HK-2 (cell line): ENCODE measurements around the gene GGACT.
"Not testable (repeated sequence)": the region's sequence is repeated elsewhere in the genome, so short reads cannot be mapped to it uniquely, and the experiment has no call there.

Source experiments
- DNase-seq: peaks from one replicate; pipeline ENCODE4 v3.0.0-alpha.2; 2018; ENCODE audit not compliant: unreplicated experiment

The GGACT gene

DNA sequence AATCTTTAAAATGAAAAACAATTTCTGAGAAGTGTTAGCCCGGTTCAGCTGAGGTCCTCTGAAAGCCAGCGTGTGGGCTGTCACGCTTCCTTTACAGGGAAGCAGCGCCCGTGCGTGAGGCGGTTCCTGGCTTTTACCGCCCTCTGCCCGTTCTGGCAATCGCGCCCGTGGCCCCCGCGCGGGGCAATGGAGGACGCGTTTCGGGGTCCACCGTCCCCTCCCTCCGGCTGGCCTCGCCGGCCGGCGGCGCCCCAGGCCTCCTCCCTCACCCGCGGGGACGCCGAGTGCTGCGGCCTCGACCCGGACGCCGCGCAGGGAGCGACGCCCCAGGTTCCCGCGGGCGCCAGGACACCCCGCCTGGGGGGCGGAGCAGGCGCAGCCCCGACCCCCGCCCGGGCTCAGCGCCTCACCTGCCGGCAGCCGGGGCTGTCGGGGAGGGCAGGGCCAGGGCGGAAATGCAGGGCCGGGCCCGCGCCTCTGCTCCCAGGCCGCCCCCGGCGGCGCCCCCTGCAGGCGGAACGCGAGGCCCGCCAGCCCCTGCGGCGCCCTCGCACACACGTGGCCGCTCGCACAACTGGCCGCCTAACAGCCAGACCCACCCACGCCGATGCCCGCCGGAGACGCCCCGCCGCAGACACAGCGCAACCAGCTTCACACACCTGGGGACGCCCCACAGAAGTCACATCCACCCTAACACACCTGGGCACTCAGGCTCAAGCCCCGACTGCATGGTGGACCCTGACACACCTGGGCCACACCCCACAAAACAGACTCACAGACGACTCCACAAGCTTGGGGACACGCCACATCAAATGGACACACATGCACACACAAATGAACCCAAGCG, at the start of gene GGACT:
GGACT (minus strand) TSS at position 459 of the 847 bp plus-strand sequence. CDS start 56,198 bp downstream, outside the sequence.
- peak; percentile 59 for DNase-seq

DNA sequence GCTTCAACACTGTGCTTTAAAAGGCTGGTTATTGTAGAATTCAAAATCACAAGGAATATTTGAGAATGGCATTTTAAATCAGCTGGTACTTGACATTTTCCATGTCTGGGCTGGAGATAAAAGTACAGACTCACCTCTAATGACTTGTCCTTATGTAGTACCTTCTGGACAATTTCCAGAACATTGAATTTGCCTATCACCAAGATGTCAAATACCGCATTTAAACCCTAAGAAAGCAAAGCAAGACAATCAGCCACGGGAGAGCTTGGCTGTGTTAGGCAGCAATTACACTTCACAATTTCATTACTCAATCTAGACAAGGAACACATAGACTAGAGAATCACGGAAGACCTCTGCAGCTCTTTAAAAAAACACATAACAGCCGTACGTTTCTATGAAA, 49.2 kb upstream of the GGACT start:
- DNase-seq, result no peak

DNA sequence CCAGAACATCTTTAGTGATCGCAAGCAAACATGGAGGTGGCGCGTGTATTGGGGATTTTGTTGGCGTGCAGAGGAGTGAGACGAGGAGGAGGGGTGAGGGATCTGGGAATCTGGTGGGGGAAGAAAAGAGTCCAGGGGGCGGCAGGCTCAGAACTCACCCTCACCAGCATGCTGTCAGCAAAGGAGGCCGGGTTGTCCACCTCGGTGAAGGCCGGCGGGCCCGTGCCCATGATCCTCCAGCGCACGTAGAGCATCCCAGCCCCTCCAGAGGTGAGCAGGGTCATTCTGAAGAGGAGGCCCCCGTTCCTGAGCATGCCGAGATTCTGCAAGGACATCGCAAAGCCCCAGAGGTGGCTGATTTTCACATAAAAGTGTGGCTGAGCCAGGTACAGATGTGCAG, 48.8 kb upstream of the GGACT start:
- DNase-seq, result no peak

DNA sequence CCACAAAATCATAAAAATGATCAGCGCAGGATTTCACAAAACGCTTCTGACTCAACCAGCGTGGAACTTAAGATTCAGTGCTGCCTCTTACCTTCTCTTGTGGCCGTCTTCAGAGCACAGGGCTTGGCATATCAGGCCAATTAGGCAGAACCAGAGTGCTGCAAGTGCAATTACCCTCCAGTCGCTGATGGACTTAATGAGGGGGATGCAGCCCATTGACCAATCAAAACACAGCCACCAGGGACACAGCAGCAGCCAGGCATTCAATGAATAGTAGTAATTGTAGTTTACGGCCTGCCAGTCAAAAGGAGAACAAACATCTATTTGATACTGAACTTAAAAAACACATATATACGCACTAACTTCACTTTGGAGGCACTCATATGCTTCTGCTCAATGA, 47.9 kb upstream of the GGACT start:
- no peak for DNase-seq

DNA sequence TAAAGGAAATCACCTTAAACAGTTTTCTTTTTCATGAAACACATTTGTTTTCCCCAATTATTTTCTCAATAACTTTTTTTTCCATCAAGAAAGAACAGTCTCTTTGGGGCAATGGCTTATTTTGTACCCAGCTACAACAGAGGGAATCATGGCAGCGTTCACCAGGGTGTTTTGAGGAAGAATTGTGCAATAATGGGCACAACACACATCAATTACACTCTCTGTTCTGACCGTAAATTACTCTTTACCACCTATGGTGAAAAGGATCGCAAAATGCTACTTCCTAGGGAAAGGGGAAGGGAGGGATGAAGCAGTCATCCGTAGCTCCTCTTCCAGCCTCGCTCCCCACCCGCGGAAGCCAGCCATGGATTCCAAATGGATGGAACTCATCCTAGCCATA, 47.4 kb upstream of the GGACT start:
- DNase-seq, result no peak

DNA sequence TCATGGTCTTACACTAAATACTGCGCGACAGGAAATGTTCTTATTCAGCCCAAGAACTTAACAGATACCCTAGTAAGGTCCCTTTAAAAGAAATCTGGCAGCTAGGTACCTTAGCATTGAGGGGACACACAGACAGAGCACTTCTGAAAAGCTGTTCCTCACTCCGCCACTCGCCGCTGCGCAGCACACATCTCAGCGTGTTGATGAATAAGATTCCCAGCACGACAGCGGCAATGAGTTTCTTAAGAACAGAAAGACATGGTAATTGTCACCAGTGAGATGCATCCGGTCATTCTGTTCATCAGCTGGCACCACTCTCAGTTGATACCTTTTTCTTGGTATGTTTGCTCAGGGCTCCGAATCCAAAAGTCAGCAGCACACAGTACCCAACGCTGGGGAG, 46.1 kb upstream of the GGACT start:
- no peak for DNase-seq

DNA sequence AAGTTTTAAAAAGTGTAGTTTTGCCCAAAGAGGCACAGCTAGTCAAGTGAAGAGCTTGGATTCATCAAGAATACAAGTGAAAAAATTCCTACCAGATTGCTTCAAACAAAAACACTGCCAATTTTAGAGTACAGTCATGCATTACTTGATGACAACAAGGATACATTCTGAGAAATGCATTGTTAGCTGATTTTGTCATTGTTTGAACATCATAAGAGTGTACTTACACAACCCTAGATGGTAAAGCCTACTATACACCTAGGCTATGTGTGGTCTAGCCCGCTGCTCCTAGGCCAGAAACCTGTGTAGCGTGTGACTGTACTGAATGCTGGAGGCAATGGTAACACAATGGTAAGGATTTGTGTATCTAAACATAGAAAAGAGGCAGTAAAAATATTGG, 44.9 kb upstream of the GGACT start:
- peak; percentile 11 for DNase-seq

DNA sequence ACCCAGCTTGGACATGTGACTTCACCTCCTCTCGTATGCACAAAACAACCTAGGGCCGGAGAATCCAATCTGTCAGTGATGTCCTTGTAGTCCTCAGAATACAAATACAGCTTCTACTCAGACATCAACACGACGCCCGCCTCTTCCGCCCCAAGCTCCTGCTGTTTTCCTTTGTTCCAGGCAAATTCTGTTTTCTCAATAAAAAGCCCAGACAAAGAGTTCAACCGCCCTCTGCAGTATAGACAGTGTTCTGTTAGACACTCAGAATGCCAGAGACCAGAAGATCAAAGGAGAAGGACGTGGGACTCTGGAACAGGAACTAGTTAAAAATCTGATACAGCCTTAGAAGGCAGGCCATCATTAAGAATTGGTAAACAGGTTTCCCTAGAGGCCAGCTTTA, 42.0 kb upstream of the GGACT start:
- DNase-seq, result no peak

DNA sequence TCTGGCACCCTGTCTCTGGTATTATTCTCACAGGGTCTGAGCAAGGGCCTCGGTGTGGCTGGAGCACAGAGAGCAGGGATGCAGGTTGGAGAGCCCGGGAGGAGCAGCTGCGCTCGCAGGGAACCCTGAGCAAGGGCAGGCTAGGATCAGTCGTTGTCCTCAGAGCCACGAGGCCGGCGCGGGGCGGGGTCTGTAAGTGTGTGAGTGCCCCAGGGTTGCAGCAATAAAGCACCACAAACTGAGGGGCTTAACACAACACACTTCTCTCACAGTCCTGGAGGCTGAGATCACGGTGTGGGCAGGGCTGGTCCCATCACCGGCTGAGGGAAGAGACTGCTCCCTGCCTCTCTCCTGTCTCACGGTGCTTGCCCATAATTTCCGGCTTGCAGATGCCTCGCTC, 38.5 kb upstream of the GGACT start:
- DNase-seq, result no peak

DNA sequence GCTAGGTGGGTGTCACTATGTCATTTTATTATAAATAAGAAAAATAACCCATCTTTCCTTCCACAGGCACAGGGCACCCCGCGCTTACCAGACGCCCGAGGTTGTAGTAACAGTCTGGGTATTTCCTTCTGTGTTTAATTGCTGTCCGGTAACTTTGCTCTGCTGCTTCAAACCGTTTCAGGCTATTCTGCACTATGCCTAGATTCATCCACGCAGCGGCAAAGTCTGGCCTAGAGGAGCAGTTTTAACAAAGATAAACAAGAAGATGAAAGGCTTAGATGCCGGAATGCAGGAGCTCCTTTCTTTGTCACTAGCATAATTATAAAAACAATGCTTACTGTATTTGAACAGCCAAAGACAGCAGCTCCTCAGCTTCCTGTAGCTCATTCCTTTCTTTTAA, 36.9 kb upstream of the GGACT start:
- DNase-seq, result no peak

DNA sequence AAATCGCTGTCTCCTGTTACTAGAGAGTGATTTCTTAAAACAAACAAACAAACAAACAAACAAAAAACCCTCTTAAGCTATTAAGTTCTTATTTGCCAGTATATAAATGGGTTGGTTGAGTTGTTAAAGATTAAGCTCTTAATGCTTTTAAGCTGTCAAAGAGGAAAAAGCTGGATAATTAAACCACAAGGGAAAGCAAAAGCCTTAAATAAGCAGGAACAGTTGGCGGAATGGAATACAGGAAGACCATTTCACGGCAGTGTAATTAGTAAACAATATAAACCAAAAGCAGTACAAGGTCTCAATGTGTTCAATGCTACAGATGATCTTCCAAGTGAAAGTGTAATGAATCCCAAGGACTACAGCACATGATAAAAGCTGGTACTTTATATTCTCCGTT, 32.2 kb upstream of the GGACT start:
- no peak for DNase-seq

DNA sequence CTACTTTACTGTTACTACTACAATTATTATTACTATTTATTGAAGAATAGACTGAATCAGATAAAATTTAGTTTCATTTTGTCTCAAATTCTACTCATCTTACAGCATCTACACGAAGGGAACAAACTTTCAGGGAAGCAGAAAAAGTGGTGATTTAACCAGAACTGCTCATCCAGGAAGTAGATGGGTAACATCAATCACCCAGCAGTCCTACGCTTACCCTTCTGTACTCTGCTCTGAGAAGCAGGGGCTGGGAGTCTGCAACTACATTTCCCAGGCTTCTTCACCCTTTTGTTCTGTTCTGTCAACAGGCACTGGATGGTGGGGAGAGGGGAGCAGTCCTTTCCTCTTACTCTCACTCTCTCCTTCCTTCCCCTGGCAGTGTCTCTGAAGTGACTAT, 31.4 kb upstream of the GGACT start:
- no peak for DNase-seq

DNA sequence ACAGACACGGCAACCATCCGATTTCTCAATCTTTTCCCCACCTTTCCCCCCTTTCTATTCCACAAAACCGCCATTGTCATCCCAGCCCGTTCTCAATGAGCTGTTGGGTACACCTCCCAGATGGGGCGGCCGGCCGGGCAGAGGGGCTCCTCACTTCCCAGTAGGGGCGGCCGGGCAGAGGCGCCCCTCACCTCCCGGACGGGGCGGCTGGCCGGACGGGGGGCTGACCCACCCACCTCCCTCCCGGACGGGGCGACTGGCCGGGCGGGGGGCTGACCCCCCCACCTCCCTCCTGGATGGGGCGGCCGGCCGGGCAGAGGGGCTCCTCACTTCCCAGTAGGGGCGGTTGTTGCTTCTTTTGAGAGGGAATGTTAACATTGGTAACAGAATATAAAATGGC, 30.3 kb upstream of the GGACT start:
- DNase-seq, result not testable (repeated sequence)

DNA sequence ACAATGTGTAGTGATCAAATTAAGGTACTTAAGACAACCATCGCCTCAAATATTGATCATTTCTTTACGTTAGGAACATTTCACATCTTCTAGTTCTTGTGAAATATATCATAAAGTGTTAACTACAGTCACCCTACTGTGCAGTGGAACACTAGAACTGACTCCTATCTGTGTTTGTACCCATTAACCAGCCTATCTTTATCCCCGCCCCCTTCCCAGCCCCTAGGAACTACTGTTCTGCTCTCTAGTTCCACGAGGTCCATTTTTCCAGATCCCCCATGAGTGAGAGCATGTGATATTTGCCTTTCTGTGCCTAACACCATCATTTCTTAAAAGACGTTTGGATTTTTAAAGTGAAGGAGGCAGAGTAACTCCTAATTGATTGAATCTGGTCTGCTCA, 24.4 kb upstream of the GGACT start:
- no peak for DNase-seq

DNA sequence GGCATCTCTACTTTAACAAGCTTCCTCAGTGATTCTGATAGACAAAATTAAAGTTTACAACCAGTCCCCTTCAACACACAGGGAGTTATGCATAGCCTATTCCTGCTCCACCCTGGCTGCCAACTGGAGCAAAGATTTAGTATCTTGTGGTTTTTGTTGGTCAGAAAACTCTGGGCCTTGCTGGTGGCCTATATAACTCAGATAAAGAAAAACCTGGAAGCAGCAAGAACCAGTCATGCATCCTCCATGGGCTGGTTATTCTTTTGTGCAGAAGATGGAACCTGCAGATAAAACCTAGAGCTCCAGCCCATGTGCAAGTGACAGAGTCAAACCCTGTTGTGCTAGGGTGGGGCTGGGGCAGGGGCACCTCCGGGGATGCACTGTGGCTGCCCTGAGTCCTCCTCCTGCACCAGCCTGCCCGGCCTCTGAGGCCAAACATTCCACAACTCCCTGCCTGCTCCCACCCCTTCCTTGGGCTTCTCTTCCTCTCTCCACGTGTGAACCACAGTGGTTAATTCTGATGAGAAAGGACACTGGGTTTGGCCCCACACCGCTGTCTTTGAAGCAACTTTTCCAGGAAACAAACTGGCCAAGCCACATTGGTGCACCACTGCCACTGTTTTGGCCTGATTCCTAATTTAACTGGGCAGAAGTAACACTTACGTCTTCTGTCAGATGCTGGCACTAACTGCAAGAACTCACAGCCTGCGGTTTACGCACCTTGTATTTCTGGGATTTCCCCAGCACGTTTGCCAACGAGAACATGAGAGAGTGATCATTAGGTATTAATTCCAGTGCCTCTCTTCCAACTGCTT, 23.3 kb upstream of the GGACT start:
- DNase-seq, result no peak

DNA sequence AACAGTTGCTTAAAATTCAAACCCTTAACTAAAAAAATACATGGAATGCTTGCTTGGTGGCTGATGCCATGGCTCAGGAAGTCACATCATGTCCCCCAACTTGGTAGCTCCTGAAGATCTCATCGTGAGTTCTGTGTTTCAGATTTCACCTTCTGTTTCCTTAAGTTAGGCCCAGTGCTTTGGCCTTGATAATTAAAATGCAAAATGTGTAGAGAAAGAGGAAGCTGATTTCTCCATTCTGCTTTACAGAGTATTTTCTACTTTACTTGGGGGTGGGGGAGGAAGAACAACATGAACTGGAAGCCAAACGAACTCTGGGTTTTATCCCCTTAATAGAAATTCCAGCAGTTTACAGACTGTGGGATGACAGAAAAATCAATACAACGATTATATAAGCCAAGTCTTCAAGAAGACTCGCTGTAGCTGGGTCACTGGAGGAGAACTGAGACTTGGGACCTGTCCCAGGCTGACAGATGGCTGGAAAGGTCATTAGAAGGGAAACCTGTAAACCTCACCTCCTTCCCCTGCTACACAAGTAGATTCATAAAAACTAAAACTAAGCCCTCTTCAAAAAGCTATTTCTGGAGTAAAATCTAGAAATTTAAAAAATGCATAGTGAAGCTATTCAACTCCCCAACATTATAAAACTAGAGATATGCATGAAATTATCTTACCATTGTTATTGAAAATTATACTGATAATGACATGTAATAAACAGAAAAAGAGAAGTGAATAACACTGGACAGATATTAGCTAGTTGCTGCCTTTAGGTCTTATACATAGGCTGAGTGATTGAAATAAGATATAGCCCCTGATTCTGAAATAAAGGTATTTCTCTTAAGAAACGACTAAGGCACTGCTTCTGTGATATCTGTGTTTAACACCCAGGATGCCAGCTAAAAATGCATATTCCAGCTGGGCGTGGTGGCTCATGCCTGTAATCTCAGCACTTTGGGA, 22.1 kb upstream of the GGACT start:
- no peak for DNase-seq

DNA sequence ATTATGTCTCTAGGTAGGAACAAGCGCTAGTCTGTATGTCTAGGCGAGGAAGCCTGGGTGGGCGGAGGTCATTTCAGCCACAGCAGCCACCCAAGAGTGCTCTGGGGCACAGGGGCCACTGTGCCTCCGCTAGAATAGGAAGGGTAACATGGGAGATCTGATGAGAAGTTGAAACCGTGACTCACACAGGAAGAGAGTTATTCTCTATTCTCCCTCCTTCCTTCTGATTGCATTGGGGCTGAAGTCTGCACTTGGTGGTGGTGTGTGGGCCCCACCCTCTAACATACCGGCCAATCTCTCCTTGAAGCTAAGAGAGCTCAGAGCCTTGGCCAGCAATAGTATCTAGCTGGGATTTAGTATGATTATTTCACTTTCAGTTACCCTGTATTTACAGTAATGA, 20.3 kb upstream of the GGACT start:
- no peak for DNase-seq

DNA sequence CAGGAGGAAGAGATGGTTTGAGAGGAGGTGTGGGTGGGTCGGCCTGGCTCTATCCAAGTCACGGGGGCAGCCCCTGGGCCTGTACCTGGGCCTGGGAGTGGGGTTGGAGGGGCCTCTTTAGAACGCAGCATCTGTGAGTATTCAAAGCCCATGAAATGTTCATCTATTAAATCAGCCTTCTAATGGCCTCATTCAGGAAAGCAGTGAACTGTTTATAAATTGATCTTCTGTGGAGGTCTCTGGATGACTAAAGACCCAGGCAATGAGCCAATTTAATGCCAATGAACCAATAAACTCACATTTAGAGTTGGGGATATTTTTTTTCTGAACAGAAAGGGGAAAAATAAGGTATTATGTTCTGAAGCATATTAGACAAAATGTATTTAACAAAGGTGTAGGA, 19.9 kb upstream of the GGACT start:
- DNase-seq, result no peak

DNA sequence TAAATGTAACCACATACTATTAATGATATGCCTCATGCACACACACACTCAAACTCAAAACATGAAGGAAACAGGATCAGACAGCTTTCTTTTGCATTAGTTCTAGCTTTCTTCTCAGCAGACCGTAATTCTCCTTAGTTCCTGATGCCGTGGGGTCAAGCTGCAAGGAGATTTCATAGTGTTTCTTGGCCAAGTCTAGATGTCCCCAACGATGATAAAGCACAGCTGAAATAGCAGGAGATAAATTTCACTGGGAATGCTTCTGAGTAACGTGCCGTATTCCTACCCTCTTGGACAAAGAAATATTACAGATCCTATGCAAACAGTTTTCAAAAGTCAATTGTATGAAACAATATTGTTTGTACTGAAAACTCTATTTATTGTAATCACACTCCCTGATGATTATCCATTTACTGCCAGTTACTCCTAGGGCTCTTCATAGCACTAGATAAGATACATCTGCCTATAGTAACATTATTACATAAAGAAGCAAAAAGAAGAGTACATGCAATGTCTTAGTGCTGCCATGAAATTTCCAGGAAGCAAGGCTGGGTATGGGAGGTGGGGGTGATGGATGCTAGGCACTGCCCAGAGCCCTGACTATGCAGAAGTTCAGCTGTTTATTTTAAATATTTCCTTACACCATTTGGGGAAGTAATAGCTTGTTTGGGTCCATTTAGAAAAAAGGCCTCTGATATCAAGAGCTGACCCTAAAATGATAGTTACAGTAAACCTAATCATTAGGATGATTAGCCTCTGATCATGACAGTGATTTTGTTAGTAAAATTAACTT, 16.5 kb upstream of the GGACT start:
- DNase-seq, result no peak

DNA sequence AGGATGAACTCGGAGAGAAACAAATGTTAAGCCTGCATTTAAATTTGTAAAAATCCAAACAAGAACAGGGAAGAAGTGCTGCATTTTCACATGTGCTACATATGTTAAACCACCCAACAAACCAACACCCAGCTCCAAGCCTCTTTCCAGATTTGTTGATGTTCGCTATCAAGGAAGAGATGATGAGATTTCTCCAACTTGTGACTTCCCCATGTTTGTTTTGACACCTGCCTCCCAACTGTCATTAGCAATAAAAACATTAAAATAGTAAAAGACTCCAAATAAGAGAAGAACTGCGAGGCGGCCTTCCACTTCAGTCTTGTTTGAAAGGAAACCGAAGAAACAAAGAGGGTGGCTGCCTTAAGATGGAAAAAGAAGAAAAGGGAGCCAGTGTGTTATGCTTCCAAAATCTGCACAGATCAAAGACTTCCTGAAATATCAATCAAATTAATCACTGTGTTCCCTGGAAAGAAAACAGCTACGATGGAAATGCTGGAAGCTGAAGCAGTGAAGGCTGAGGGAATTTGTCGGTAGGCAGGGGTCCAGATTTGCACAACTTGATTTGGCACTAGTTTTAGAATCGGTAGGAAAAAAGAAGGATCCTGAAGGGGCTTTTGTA, 14.0 kb upstream of the GGACT start:
- DNase-seq, result no peak

DNA sequence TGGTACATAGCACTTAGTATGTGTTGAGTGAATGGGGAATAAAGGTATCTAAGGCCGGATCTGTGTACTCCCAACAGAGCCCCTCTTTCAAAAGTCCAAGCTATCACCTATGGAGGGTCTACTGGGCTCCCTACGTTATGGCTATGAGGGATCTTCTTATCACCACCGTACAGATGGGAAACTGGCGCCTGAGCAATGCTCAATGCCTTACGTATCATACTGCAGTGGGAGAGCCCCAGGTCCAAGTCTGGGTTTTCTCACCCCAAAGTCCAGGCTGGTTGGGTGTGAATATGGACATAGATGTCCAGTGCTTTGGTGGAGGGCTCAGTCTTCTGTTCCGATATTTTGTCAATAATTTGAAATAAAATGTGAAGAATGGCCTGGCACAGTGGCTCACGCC, 13.1 kb upstream of the GGACT start:
- DNase-seq, result no peak
